GM23248 (cell line): ENCODE data around the gene ZNF584.

ENCODE experiments used
- EZH2 ChIP-seq: fragments of 200-600 bp; sonication (generic); IDR thresholded peaks from 2 replicates; pipeline ENCODE4 v1.6.1; 2018; ENCODE audit warnings: antibody characterized with exemption, mild to moderate bottlenecking; ENCODE audit not compliant: insufficient read depth, poor library complexity, severe bottlenecking
- EZH2phosphoT487 ChIP-seq: fragments of 200-600 bp; sonication (generic); IDR thresholded peaks from 2 replicates; pipeline ENCODE4 v1.6.1; 2018; ENCODE audit warnings: antibody characterized with exemption, moderate library complexity, mild to moderate bottlenecking, low read depth; ENCODE audit not compliant: insufficient read depth

DNA sequence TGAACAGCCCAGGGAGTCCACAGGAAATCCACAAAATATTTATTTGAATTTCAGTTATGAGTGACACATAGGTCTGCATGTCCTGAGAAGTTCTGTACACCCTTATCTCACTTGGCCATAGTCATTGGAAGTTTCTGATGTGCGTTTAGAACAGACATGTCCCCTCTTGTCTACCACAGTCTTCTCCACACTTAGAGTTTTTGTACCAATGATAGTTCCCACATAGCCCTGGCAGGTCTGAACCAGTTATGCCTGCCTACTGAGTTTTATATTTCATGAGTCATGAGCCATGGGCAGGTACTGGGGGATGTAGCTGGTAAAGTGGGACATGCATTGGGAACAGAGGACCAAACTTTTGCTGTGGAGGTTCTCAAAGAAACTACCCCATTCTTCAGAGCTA, 20.2 kb downstream of the ZNF584 start:
- TF ChIP-seq EZH2phosphoT487 (no peak), EZH2 (no peak)
